ENCODE results near the gene GRK1.

The GRK1 gene

GRCh38 chr13:113753171-113753570 is 86.2 kb downstream of the GRK1 start:
- H3K36me3 ChIP-seq (ENCODE audit: low read depth): no peaks in the 10 kb centered on the region

GRCh38 chr13:113754242-113754641 is 87.2 kb downstream of the GRK1 start:
- Histone ChIP-seq H3K36me3 (ENCODE audit: low read depth) (no peaks in the 10 kb centered on the region), H3K4me1 (ENCODE audit: insufficient read depth, poor library complexity, severe bottlenecking) (peaks cover 7% of the 10 kb centered on the region), H3K27ac (ENCODE audit: poor library complexity, severe bottlenecking) (no peak overlapping the region), H3K27me3 (ENCODE audit: insufficient read depth, poor library complexity, severe bottlenecking) (no peaks in the 10 kb centered on the region), H3K9me3 (ENCODE audit: severe bottlenecking) (no peaks in the 10 kb centered on the region), H3K4me3 (ENCODE audit: severe bottlenecking) (no peak overlapping the region)
- ATAC-seq (ENCODE audit: low read depth) (no peak), DNase-seq (ENCODE audit: low spot score) (no peak)
- TF ChIP-seq CTCF (IDR thresholded peaks at IDR 0.05; ENCODE audit: poor library complexity, severe bottlenecking): no peak

More at GRCh38 chr13:113753171-113753570, 86.2 kb downstream of the GRK1 start:
- H3K27ac ChIP-seq (ENCODE audit: poor library complexity, severe bottlenecking): no peak overlapping the region
- ATAC-seq (ENCODE audit: low read depth) (no peak), DNase-seq (ENCODE audit: low spot score) (no peak)
- H3K4me3 ChIP-seq (ENCODE audit: severe bottlenecking): no peak overlapping the region
- peaks cover 7% of the 10 kb centered on the region for H3K4me1 ChIP-seq (ENCODE audit: insufficient read depth, poor library complexity, severe bottlenecking)
- H3K27me3 ChIP-seq (ENCODE audit: insufficient read depth, poor library complexity, severe bottlenecking): no peaks in the 10 kb centered on the region
- H3K9me3 ChIP-seq (ENCODE audit: severe bottlenecking): no peaks in the 10 kb centered on the region
- TF ChIP-seq CTCF (IDR thresholded peaks at IDR 0.05; ENCODE audit: poor library complexity, severe bottlenecking): no peak

GRCh38 chr13:113754691-113755090 is 87.7 kb downstream of the GRK1 start:
- H3K27me3 ChIP-seq (ENCODE audit: insufficient read depth, poor library complexity, severe bottlenecking): no peaks in the 10 kb centered on the region
- DNase-seq (ENCODE audit: low spot score) (no peak), ATAC-seq (ENCODE audit: low read depth) (no peak)
- no peak for TF ChIP-seq CTCF (IDR thresholded peaks at IDR 0.05; ENCODE audit: poor library complexity, severe bottlenecking)
- H3K27ac ChIP-seq (ENCODE audit: poor library complexity, severe bottlenecking): no peak overlapping the region
- peaks cover 7% of the 10 kb centered on the region for H3K4me1 ChIP-seq (ENCODE audit: insufficient read depth, poor library complexity, severe bottlenecking)
- no peaks in the 10 kb centered on the region for H3K36me3 ChIP-seq (ENCODE audit: low read depth)
- no peak overlapping the region for H3K4me3 ChIP-seq (ENCODE audit: severe bottlenecking)
- H3K9me3 ChIP-seq (ENCODE audit: severe bottlenecking): no peaks in the 10 kb centered on the region

GRCh38 chr13:113756441-113757097 is 89.5 kb downstream of the GRK1 start:
- Histone ChIP-seq H3K36me3 (ENCODE audit: low read depth) (no peaks in the 10 kb centered on the region), H3K9me3 (ENCODE audit: severe bottlenecking) (no peaks in the 10 kb centered on the region), H3K27me3 (ENCODE audit: insufficient read depth, poor library complexity, severe bottlenecking) (no peaks in the 10 kb centered on the region), H3K4me1 (ENCODE audit: insufficient read depth, poor library complexity, severe bottlenecking) (peaks cover 7% of the 10 kb centered on the region), H3K4me3 (ENCODE audit: severe bottlenecking) (no peak overlapping the region), H3K27ac (ENCODE audit: poor library complexity, severe bottlenecking) (no peak overlapping the region)
- DNase-seq (ENCODE audit: low spot score) (no peak), ATAC-seq (ENCODE audit: low read depth) (no peak; the same call in 2 of the 3 replicates)
- TF ChIP-seq CTCF (IDR thresholded peaks at IDR 0.05; ENCODE audit: poor library complexity, severe bottlenecking): no peak

Data from RWPE2 (cell line).